ENCODE data around the gene D2HGDH. TPM values are rescaled to one million over a fixed set of nuclear protein-coding genes. Genes with fewer than 3 reads are reported as not detected.

D2HGDH gene
- total and polyA plus RNA-seq, 2 of the 13 experiments (the other 11 are each of a cell fraction or from before 2014, with no cell fraction given) = 19.2 to 20.3 TPM

DNA sequence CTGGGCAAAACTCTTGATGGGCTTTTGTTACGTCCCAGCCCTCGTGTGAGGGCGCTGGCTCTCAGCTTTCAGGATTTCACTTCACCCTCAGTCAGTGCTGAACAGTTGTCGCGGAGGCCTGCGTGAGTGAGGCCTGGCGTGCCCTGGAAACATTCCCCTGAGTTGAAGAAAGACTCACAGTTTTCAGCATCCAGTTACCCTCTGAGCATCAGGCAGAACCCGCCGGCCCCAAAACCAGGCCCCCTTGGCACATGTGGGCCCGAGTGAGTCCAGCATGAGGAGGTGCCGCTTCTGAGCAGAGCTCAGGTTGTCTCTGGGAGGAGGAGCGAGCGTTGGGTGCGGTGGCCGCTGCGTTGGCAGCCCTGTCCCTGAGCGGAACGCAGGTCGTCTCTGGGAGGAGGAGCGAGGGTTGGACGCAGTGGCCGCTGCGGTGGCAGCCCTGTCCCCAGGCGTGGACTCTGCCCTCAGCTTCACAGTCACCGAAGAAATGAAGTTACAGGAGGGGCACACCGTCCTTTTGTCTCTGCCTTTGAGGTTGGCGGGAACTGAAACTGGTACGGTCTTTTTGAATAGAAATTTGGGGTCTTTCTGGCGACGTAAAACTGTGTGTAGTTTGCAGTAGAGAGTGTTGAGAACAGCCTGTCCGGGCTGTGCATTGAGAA is 74.4 kb downstream of the D2HGDH start, which contains the start of gene NEU4 (continued):
- TF ChIP-seq, protein P1, sequence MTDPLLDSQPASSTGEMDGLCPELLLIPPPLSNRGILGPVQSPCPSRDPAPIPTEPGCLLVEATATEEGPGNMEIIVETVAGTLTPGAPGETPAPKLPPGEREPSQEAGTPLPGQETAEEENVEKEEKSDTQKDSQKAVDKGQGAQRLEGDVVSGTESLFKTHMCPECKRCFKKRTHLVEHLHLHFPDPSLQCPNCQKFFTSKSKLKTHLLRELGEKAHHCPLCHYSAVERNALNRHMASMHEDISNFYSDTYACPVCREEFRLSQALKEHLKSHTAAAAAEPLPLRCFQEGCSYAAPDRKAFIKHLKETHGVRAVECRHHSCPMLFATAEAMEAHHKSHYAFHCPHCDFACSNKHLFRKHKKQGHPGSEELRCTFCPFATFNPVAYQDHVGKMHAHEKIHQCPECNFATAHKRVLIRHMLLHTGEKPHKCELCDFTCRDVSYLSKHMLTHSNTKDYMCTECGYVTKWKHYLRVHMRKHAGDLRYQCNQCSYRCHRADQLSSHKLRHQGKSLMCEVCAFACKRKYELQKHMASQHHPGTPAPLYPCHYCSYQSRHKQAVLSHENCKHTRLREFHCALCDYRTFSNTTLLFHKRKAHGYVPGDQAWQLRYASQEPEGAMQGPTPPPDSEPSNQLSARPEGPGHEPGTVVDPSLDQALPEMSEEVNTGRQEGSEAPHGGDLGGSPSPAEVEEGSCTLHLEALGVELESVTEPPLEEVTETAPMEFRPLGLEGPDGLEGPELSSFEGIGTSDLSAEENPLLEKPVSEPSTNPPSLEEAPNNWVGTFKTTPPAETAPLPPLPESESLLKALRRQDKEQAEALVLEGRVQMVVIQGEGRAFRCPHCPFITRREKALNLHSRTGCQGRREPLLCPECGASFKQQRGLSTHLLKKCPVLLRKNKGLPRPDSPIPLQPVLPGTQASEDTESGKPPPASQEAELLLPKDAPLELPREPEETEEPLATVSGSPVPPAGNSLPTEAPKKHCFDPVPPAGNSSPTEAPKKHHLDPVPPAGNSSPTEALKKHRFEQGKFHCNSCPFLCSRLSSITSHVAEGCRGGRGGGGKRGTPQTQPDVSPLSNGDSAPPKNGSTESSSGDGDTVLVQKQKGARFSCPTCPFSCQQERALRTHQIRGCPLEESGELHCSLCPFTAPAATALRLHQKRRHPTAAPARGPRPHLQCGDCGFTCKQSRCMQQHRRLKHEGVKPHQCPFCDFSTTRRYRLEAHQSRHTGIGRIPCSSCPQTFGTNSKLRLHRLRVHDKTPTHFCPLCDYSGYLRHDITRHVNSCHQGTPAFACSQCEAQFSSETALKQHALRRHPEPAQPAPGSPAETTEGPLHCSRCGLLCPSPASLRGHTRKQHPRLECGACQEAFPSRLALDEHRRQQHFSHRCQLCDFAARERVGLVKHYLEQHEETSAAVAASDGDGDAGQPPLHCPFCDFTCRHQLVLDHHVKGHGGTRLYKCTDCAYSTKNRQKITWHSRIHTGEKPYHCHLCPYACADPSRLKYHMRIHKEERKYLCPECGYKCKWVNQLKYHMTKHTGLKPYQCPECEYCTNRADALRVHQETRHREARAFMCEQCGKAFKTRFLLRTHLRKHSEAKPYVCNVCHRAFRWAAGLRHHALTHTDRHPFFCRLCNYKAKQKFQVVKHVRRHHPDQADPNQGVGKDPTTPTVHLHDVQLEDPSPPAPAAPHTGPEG (CRISPR knock-in tag; IDR thresholded peaks at IDR 0.05) = peak; percentile 87
- peak; percentile 91 for TF ChIP-seq MED13 (CRISPR knock-in tag; IDR thresholded peaks at IDR 0.05)
- TF ChIP-seq ZNF879 (CRISPR knock-in tag; IDR thresholded peaks at IDR 0.05) = peak; percentile 63; the same call in 1 of the 2 replicates
- TF ChIP-seq ZSCAN29 (CRISPR knock-in tag; conservative IDR thresholded peaks at IDR 0.05) = no peak; the same call in 1 of the 2 replicates
- TF ChIP-seq, protein P2, sequence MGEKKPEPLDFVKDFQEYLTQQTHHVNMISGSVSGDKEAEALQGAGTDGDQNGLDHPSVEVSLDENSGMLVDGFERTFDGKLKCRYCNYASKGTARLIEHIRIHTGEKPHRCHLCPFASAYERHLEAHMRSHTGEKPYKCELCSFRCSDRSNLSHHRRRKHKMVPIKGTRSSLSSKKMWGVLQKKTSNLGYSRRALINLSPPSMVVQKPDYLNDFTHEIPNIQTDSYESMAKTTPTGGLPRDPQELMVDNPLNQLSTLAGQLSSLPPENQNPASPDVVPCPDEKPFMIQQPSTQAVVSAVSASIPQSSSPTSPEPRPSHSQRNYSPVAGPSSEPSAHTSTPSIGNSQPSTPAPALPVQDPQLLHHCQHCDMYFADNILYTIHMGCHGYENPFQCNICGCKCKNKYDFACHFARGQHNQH (CRISPR knock-in tag; IDR thresholded peaks at IDR 0.05) = peak; percentile 98
- TF ChIP-seq KAT2B (IDR thresholded peaks at IDR 0.05; ENCODE audit: borderline replicate concordance, low read depth, low read length) = no peak
- TF ChIP-seq REL (CRISPR knock-in tag; conservative IDR thresholded peaks at IDR 0.05) = peak; percentile 73; the same call in 1 of the 2 replicates
- TF ChIP-seq, protein P3, sequence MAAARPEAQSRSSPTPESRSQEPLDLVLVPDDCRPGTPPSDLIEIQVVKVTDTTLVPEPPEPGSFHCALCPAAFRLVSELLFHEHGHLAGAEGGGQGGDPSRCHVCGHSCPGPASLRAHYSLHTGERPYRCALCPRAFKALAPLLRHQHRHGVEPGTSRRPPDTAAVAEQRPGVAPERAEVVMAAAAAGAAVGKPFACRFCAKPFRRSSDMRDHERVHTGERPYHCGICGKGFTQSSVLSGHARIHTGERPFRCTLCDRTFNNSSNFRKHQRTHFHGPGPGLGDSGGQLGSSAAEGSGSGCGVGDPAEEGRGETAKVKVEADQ (CRISPR knock-in tag; IDR thresholded peaks at IDR 0.05; ENCODE audit: borderline replicate concordance) = peak; percentile 80
- peak; percentile 72 for TF ChIP-seq ZNF333 (CRISPR knock-in tag; IDR thresholded peaks at IDR 0.05; ENCODE audit: borderline replicate concordance)
- no peak for TF ChIP-seq ZNF737 (CRISPR knock-in tag; IDR thresholded peaks at IDR 0.05; ENCODE audit: borderline replicate concordance)
- peak; percentile 97 for TF ChIP-seq SALL1 (CRISPR knock-in tag; IDR thresholded peaks at IDR 0.05)
- TF ChIP-seq, protein P4, sequence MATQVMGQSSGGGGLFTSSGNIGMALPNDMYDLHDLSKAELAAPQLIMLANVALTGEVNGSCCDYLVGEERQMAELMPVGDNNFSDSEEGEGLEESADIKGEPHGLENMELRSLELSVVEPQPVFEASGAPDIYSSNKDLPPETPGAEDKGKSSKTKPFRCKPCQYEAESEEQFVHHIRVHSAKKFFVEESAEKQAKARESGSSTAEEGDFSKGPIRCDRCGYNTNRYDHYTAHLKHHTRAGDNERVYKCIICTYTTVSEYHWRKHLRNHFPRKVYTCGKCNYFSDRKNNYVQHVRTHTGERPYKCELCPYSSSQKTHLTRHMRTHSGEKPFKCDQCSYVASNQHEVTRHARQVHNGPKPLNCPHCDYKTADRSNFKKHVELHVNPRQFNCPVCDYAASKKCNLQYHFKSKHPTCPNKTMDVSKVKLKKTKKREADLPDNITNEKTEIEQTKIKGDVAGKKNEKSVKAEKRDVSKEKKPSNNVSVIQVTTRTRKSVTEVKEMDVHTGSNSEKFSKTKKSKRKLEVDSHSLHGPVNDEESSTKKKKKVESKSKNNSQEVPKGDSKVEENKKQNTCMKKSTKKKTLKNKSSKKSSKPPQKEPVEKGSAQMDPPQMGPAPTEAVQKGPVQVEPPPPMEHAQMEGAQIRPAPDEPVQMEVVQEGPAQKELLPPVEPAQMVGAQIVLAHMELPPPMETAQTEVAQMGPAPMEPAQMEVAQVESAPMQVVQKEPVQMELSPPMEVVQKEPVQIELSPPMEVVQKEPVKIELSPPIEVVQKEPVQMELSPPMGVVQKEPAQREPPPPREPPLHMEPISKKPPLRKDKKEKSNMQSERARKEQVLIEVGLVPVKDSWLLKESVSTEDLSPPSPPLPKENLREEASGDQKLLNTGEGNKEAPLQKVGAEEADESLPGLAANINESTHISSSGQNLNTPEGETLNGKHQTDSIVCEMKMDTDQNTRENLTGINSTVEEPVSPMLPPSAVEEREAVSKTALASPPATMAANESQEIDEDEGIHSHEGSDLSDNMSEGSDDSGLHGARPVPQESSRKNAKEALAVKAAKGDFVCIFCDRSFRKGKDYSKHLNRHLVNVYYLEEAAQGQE (IDR thresholded peaks at IDR 0.05; ENCODE audit: borderline replicate concordance in 1 of 2, low read depth in 1 of 2, low read length in 2 of 2) = peak in 1 of 2 experiments; percentile 49; a peak in 1 of 4 replicates
- TF ChIP-seq KLF13 (CRISPR knock-in tag; IDR thresholded peaks at IDR 0.05) = no peak
- no peak; the same call in 1 of the 2 replicates for TF ChIP-seq KDM5B (CRISPR knock-in tag; IDR thresholded peaks at IDR 0.05; ENCODE audit: borderline replicate concordance)
- TF ChIP-seq FOSL2 (CRISPR knock-in tag; IDR thresholded peaks at IDR 0.05) = peak; percentile 68

Data from HepG2 (cell line).